K562 (cell line): ENCODE measurements around the gene ANKRD65. TPM values are rescaled to one million over a fixed set of nuclear protein-coding genes. Genes with fewer than 3 reads are reported as not detected.
"Not testable (repeated sequence)": the region's sequence is repeated elsewhere in the genome, so short reads cannot be mapped to it uniquely, and the experiment has no call there.

Experiments used
- ATAC-seq: fragments of 200-7000 bp; cut with Tn5 transposase; 3 replicates; pipeline ENCODE4 v1.9.1; 2020; ENCODE audit warnings: moderate library complexity
- BruUV-seq: library from RNA; stranded (reverse); fragments of 400-500 nt; replicated peaks from 2 replicates; lab custom pipeline; 2021; lab: Mats Ljungman, UMichigan
- CTCF ChIA-PET: fragments of 300-600 bp; formaldehyde crosslinking; extraction: SDS; loops from one replicate; lab custom pipeline; 2021; ENCODE audit warnings: low intra/inter-chr PET ratio; lab: Yijun Ruan, JAX
- POLR2A ChIA-PET: fragments of 300-600, 350-650 bp; sonication (Branson Sonifier 250); formaldehyde crosslinking; extraction: SDS; loops from one replicate; lab custom pipeline; 2021; ENCODE audit warnings: antibody characterized with exemption, inconsistent platforms; lab: Yijun Ruan, JAX
- DNase-seq, 4 experiments: peaks; one replicate each; pipeline versions ENCODE4 v3.0.0 to v3.0.0-alpha.2; 2011 to 2018; ENCODE audit warnings: low spot score in 3 of 4, mixed read lengths in 3 of 4; ENCODE audit errors: extremely low read depth in 1 of 4
- FAIRE-seq: peaks from 2 replicates; lab custom pipeline; 2011; peaks lifted over from hg19 to GRCh38; lab: Jason Lieb, UNC
- H2AFZ ChIP-seq: 2 replicates; pipeline ENCODE4 v1.6.0; 2011; ENCODE audit warnings: low read depth, low read length, control low read depth, inconsistent platforms
- H3K27ac ChIP-seq: fragments of 200-600 bp; 3 replicates; pipeline ENCODE4 v1.8.0; 2011; ENCODE audit warnings: low read depth, mild to moderate bottlenecking, control low read depth, inconsistent platforms, low read length, moderate library complexity, mixed read lengths; ENCODE audit errors: extremely low read depth
- H3K27me3 ChIP-seq, 2 experiments: fragments of 300-600 bp in 1 of 2; 2 replicates in 1 of 2; 3 replicates in 1 of 2; pipeline versions ENCODE4 v1.6.0 to v1.8.0; 2011; ENCODE audit warnings: inconsistent platforms in 2 of 2, low read length in 2 of 2, mild to moderate bottlenecking in 1 of 2, mixed read lengths in 1 of 2, moderate library complexity in 1 of 2; ENCODE audit not compliant: control insufficient read depth in 2 of 2, insufficient read depth in 2 of 2
- H3K36me3 ChIP-seq: fragments of 300-600 bp; 3 replicates; pipeline ENCODE4 v1.8.0; 2011; ENCODE audit warnings: mild to moderate bottlenecking, low read length, inconsistent platforms; ENCODE audit not compliant: control insufficient read depth, insufficient read depth
- H3K4me1 ChIP-seq, 2 experiments: fragments of 200-600 bp in 1 of 2; replicated peaks in 1 of 2; 2 replicates in 1 of 2; 3 replicates in 1 of 2; pipeline versions ENCODE4 v1.5.1 to v1.8.0; 2011; ENCODE audit warnings: inconsistent platforms in 2 of 2, low read length in 2 of 2, mild to moderate bottlenecking in 1 of 2, mixed read lengths in 1 of 2, moderate library complexity in 1 of 2; ENCODE audit not compliant: control insufficient read depth in 2 of 2, insufficient read depth in 2 of 2
- H3K4me2 ChIP-seq: 2 replicates; pipeline ENCODE4 v1.6.1; 2011; ENCODE audit warnings: low read length, control low read depth, inconsistent platforms, mixed read lengths; ENCODE audit not compliant: insufficient read depth
- H3K4me3 ChIP-seq: fragments of 200-600 bp; sonication (generic), shearing (Covaris generic); 2 replicates; pipeline ENCODE4 v1.5.1; 2016; ENCODE audit warnings: control low read depth, inconsistent platforms
- H3K79me2 ChIP-seq: fragments of 200-600 bp; 3 replicates; pipeline ENCODE4 v1.8.0; 2011; ENCODE audit warnings: low read length, inconsistent platforms; ENCODE audit not compliant: control insufficient read depth, insufficient read depth
- H3K9ac ChIP-seq, 2 experiments: 2 replicates each; pipeline versions ENCODE4 v1.6.0 to v1.6.1; 2011; ENCODE audit warnings: low read depth in 2 of 2, low read length in 2 of 2, control low read depth in 1 of 2, inconsistent platforms in 1 of 2, mild to moderate bottlenecking in 1 of 2, mixed read lengths in 1 of 2; ENCODE audit not compliant: insufficient read depth in 1 of 2
- H3K9me1 ChIP-seq: one replicate; pipeline ENCODE4 v1.6.0; 2011; ENCODE audit warnings: inconsistent platforms, mild to moderate bottlenecking, low read length, moderate library complexity; ENCODE audit not compliant: control insufficient read depth, insufficient read depth
- H3K9me3 ChIP-seq: replicated peaks from 2 replicates; pipeline ENCODE4 v1.5.1; 2011; ENCODE audit warnings: low read depth, low read length, inconsistent platforms; ENCODE audit not compliant: control insufficient read depth, insufficient read depth
- H4K20me1 ChIP-seq: replicated peaks from 2 replicates; pipeline ENCODE4 v1.6.1; 2011; ENCODE audit warnings: low read length, inconsistent platforms, mixed read lengths; ENCODE audit not compliant: control insufficient read depth, insufficient read depth
- WGBS: fragments of 100-300 bp; shearing (Covaris generic); methylation state at CpG from one replicate; pipeline ENCODE4 v1.1.6; 2016; ENCODE audit warnings: low coverage, mixed read lengths; ENCODE audit not compliant: insufficient coverage; ENCODE audit errors: missing lambda C conversion rate; 5-methylcytosine and 5-hydroxymethylcytosine counted together
- in situ Hi-C: fragments of 300-500 bp; cut with MboI; formaldehyde crosslinking; loops from 4 replicates; pipeline ENCODE4 v1.15.0; 2018; ENCODE audit warnings: inconsistent platforms, mixed read lengths
- intact Hi-C: fragments of 100-400 bp; cut with micrococcal nuclease; formaldehyde crosslinking; loops from 2 replicates; pipeline ENCODE4 v1.14.2; 2022
- polyA plus RNA-seq, 8 experiments: library from polyadenylated mRNA; depleted of rRNA in 4 of 8; stranded (reverse) in 5 of 8; unstranded in 3 of 8; fragments of >200 nt; fragmentation: Nextera tagmentation in 2 of 8; fragmentation: Illumina TruSeq in 1 of 8; extraction: Ambion mirVana in 2 of 8; extraction: Trizol in 1 of 8; gene quantifications; 2 replicates each; pipeline versions ENCODE4 v1.2.1 to v1.2.3, GENCODE V29; 2011 to 2014; ENCODE audit warnings: inconsistent platforms in 1 of 8, missing spikeins in 1 of 8
- total RNA-seq, 7 experiments: library from RNA; depleted of rRNA in 6 of 7; stranded (reverse); fragments of >200 nt in 6 of 7; fragmentation: Illumina TruSeq in 2 of 7; extraction: Trizol in 2 of 7; gene quantifications; 2 replicates each; pipeline versions ENCODE4 v1.2.1 to v1.2.3, GENCODE V29; 2011 to 2021; ENCODE audit warnings: low replicate concordance in 1 of 7
- TF ChIP-seq, protein P1 (sequence below), 3 experiments: fragments of 200-800 bp in 1 of 3; sonication (Bioruptor generic) in 1 of 3; sonication (generic) in 1 of 3; formaldehyde crosslinking in 1 of 3; IDR thresholded peaks; 2 replicates each; pipeline versions ENCODE4 v1.6.1 to v1.8.0; 2016 to 2022; ENCODE audit warnings: mild to moderate bottlenecking in 2 of 3, missing compliant biosample characterization in 2 of 3, missing genetic modification characterization in 2 of 3, missing genetic modification reagents in 1 of 3

ANKRD65 gene
- total and polyA plus RNA-seq, 9 of the 15 experiments (the other 6 are each of a cell fraction or from before 2014, with no cell fraction given): not detected

DNA sequence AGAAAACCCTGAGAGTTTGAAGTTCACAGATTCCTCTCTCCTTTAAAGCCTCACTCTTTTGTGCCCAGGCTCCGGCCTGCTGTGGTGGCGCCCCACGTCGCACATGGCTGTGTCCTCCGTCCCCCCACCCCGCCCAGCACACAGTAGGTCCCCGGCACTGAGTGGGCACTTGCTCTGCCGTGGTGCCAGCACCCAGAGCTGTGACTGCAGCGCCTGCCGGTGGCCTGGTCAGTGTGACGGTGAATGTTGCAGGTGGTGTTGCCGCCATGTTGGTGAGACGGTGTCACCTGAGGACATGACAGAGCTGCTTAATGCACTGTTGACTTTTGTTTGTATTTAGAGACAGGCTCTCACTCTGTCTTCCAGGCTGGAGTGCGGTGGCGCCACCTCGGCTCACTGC, 31.8 kb upstream of the ANKRD65 start (continued):
- TF ChIP-seq, protein P1, sequence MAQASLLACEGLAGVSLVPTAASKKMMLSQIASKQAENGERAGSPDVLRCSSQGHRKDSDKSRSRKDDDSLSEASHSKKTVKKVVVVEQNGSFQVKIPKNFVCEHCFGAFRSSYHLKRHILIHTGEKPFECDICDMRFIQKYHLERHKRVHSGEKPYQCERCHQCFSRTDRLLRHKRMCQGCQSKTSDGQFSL (CRISPR knock-in tag; IDR thresholded peaks at IDR 0.05): no peak
- TF ChIP-seq, protein P1 (tag; IDR thresholded peaks at IDR 0.05): no peak

DNA sequence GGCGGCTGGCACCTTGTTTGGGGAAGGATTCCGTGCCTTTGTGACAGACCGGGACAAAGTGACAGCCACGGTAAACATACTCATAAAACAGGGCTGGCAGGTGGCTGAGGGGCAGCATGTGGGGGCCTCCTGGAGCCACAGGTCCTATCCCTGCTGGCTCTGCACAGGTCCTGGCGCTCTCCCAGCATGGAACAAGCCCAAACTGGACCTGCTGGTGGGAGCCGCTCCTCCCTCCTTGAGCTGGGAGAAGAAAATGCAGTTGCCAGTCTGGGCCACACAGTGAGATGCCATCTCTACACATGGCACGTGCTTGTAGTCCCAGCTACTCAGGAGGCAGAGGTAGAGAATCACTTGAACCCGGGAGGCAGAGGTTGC, 31.3 kb upstream of the ANKRD65 start:
- BruUV-seq, H4K20me1 ChIP-seq, H3K79me2 ChIP-seq, H3K9me3 ChIP-seq, H3K4me3 ChIP-seq, H3K27ac ChIP-seq, DNase-seq, H3K9me1 ChIP-seq, ATAC-seq, CTCF ChIA-PET, FAIRE-seq, H3K36me3 ChIP-seq, H3K4me2 ChIP-seq, intact Hi-C loops, H3K9ac ChIP-seq, H3K27me3 ChIP-seq, H2AFZ ChIP-seq, in situ Hi-C loops: not testable (repeated sequence)
- WGBS: 27% methylated on average over 8 of the region's 8 CpGs
- POLR2A ChIA-PET: interaction anchor here (0.5 to 0.7 kb wide), 3 partner anchors 15 to 180 kb away, joined by 3 read pairs; no protein-coding TSS in a partner anchor
- H3K4me1 ChIP-seq: peaks cover 0 to 31% of the 10 kb centered on the region in 2 experiments; a peak in 3 of 5 replicates
